NCI-H2029 treated with DMSO at 0.1 percent for 48 hours (cell line): Measurements from ENCODE around the gene MEIS2.

ENCODE experiments used
- DNase-seq: peaks from one replicate; lab custom pipeline; 2025; lab: John Stamatoyannopoulos, UW

The MEIS2 gene

GRCh38 chr15:36965570-36966342 lies 134.6 kb downstream of the MEIS2 start:
- no peak for DNase-seq

- no peak for DNase-seq
These were observed 135.7 kb downstream of the MEIS2 start for GRCh38 chr15:36964626-36965025.

GRCh38 chr15:36961956-36962355 lies 138.4 kb downstream of the MEIS2 start:
- DNase-seq: no peak

GRCh38 chr15:36960947-36961227 lies 139.5 kb downstream of the MEIS2 start:
- DNase-seq: no peak

- no peak for DNase-seq
These were observed 140.0 kb downstream of the MEIS2 start for GRCh38 chr15:36960179-36960946.

- DNase-seq: no peak
These were observed 140.6 kb downstream of the MEIS2 start for GRCh38 chr15:36959746-36960145.

GRCh38 chr15:36958606-36959005 lies 141.7 kb downstream of the MEIS2 start:
- no peak for DNase-seq

GRCh38 chr15:36954486-36954885 lies 145.9 kb downstream of the MEIS2 start:
- DNase-seq: no peak

- DNase-seq: no peak
These were observed 147.0 kb downstream of the MEIS2 start for GRCh38 chr15:36953346-36953745.

GRCh38 chr15:36951731-36952247 lies 148.6 kb downstream of the MEIS2 start:
- no peak for DNase-seq

- DNase-seq: no peak
These were observed 150.0 kb downstream of the MEIS2 start for GRCh38 chr15:36950371-36950770.

GRCh38 chr15:36948982-36949381 lies 151.4 kb downstream of the MEIS2 start:
- DNase-seq: no peak

GRCh38 chr15:36947035-36947719 lies 153.2 kb downstream of the MEIS2 start:
- DNase-seq: no peak

GRCh38 chr15:36944442-36944841 lies 155.9 kb downstream of the MEIS2 start:
- DNase-seq: no peak

- DNase-seq: no peak
These were observed 156.6 kb downstream of the MEIS2 start for GRCh38 chr15:36943508-36944361.

GRCh38 chr15:36942248-36942827 lies 158.0 kb downstream of the MEIS2 start:
- no peak for DNase-seq

GRCh38 chr15:36941798-36942197 lies 158.6 kb downstream of the MEIS2 start:
- DNase-seq: no peak

- no peak for DNase-seq
These were observed 159.6 kb downstream of the MEIS2 start for GRCh38 chr15:36940636-36941260.

GRCh38 chr15:36940219-36940618 lies 160.1 kb downstream of the MEIS2 start:
- DNase-seq: no peak

- DNase-seq: no peak
These were observed 161.6 kb downstream of the MEIS2 start for GRCh38 chr15:36938764-36939163.

GRCh38 chr15:36938131-36938530 lies 162.2 kb downstream of the MEIS2 start:
- DNase-seq: no peak
